Measurements from ENCODE around the gene FGF2.

The FGF2 gene

DNA sequence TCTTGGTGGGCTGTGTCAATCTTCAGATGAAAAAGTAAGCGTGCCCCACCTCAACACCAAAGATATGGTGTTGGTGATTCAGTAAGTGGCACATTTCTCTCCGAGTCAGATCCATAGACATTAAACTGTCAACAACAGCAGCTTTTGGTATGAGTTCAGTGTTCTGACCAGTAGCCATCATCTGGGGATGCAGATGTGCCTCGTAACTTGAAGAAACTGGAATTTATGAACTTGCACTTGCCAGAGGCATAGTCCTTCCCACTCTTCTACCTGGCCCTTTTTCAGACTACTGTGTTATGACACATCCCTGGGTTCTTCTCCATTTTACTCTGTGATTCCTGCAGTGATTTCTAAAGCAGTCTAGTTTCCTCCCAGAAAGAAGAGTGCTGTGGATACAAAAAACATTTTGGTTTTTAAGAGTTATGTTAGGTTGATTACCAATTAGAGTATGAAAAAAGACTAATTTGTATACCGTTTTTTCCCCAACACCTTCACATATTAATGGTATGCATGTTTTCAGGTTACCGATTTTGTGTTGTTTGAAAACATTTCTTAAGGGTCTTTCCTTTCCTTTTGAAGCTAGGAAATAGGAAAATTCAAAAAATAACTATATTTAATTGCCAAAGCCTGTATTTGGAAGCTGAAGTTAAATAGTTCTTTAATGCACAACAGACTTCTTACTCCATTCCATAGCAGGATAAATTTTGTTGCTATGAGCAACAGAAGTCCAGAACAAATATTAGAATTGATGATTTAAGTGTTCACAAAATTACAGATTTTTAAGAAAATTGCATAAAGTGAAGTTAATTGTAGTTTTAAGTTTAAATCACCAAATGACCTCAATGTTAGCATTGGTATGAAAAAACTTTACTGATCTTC is 56.5 kb downstream of the FGF2 start:
- DNase-seq (ENCODE audit: low read depth, low spot score), result no peak
- TF ChIP-seq CTCF (IDR thresholded peaks at IDR 0.05; ENCODE audit: low read depth, low read length), result no peak
- no peak overlapping the region for H3K4me3 ChIP-seq (ENCODE audit: low read depth, low read length)
- in situ Hi-C loops (cut with HindIII; ENCODE audit: low sequenced_read_pairs), result no loop called here

- in situ Hi-C loops (cut with HindIII; ENCODE audit: low sequenced_read_pairs), result no loop called here
- DNase-seq (ENCODE audit: low read depth, low spot score), result no peak
- H3K4me3 ChIP-seq (ENCODE audit: low read depth, low read length), result no peak overlapping the region
- TF ChIP-seq CTCF (IDR thresholded peaks at IDR 0.05; ENCODE audit: low read depth, low read length), result no peak
Observed at GRCh38 chr4:122884499-122884898, 57.9 kb downstream of the FGF2 start.

DNA sequence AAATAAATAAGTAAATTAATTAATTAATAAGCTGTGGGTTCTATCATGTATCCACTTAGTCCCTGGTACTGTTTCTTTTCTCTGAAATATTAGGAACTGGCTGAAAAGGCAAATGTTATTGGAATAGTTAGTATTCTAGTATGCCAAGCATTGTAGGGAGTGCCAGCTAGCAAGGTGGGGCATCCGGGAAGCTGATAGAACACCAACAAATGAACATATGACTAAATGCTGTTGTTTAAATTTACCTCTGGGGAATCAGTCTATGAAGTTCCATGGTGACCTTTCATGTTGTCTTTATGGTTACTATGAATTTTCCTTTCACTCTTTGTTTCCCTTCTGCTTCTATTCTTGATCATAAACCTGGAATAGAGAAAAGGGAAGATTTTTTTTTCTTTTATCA is 63.1 kb downstream of the FGF2 start:
- in situ Hi-C loops (cut with HindIII; ENCODE audit: low sequenced_read_pairs), result no loop called here
- H3K4me3 ChIP-seq (ENCODE audit: low read depth, low read length), result no peak overlapping the region
- no peak for DNase-seq (ENCODE audit: low read depth, low spot score)
- no peak for TF ChIP-seq CTCF (IDR thresholded peaks at IDR 0.05; ENCODE audit: low read depth, low read length)

- H3K4me3 ChIP-seq (ENCODE audit: low read depth, low read length), result no peak overlapping the region
- no peak for DNase-seq (ENCODE audit: low read depth, low spot score)
- no peak for TF ChIP-seq CTCF (IDR thresholded peaks at IDR 0.05; ENCODE audit: low read depth, low read length)
- in situ Hi-C loops (cut with HindIII; ENCODE audit: low sequenced_read_pairs), result no loop called here
Observed at GRCh38 chr4:122890147-122890795, 63.6 kb downstream of the FGF2 start.

GRCh38 chr4:122894827-122895226 is 68.2 kb downstream of the FGF2 start:
- TF ChIP-seq CTCF (IDR thresholded peaks at IDR 0.05; ENCODE audit: low read depth, low read length), result no peak
- DNase-seq (ENCODE audit: low read depth, low spot score), result no peak
- in situ Hi-C loops (cut with HindIII; ENCODE audit: low sequenced_read_pairs), result no loop called here
- no peak overlapping the region for H3K4me3 ChIP-seq (ENCODE audit: low read depth, low read length)

DNA sequence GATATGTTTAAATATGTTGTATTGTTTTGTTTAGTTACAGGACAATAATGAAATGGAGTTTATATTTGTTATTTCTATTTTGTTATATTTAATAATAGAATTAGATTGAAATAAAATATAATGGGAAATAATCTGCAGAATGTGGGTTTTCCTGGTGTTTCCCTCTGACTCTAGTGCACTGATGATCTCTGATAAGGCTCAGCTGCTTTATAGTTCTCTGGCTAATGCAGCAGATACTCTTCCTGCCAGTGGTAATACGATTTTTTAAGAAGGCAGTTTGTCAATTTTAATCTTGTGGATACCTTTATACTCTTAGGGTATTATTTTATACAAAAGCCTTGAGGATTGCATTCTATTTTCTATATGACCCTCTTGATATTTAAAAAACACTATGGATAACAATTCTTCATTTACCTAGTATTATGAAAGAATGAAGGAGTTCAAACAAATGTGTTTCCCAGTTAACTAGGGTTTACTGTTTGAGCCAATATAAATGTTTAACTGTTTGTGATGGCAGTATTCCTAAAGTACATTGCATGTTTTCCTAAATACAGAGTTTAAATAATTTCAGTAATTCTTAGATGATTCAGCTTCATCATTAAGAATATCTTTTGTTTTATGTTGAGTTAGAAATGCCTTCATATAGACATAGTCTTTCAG is 68.8 kb downstream of the FGF2 start:
- DNase-seq (ENCODE audit: low read depth, low spot score), result no peak
- in situ Hi-C loops (cut with HindIII; ENCODE audit: low sequenced_read_pairs), result no loop called here
- no peak for TF ChIP-seq CTCF (IDR thresholded peaks at IDR 0.05; ENCODE audit: low read depth, low read length)

More for the DNA sequence above, 68.8 kb downstream of the FGF2 start:
- no peak overlapping the region for H3K4me3 ChIP-seq (ENCODE audit: low read depth, low read length)
